ENCODE data around the gene TOP1.

TOP1 gene

GRCh38 chr20:41028359-41029149 lies at the start of gene TOP1:
TSS of gene TOP1 (plus strand) at chr20:41028822. CDS start at chr20:41029068, 246 bp downstream.
- TF ChIP-seq ZNF274 (IDR thresholded peaks at IDR 0.05; ENCODE audit: low read depth, low read length) (no peak), YY1 (IDR thresholded peaks at IDR 0.05; ENCODE audit: insufficient read depth, insufficient read length) (no peak), SUZ12 (IDR thresholded peaks at IDR 0.05; ENCODE audit: extremely low read depth, insufficient read depth, insufficient read length) (no peak)
- Histone ChIP-seq H3K36me3 (ENCODE audit: insufficient read depth, insufficient read length, low read length) (peaks cover 35% of the 10 kb centered on the region), H3K9me3 (ENCODE audit: insufficient read depth, low read length) (no peaks in the 10 kb centered on the region), H3K4me1 (ENCODE audit: insufficient read depth, insufficient read length) (no peaks in the 10 kb centered on the region), H3K9ac (ENCODE audit: insufficient read length, low read depth) (peak within 1 kb of the TSS; percentile 98), H3K27me3 (ENCODE audit: insufficient read depth, insufficient read length) (no peaks in the 10 kb centered on the region), H3K4me3 (ENCODE audit: insufficient read length, low read depth) (peak within 1 kb of the TSS; percentile 98)
- DNase-seq (ENCODE audit: low read depth, low spot score) = peak; percentile 100

DNA sequence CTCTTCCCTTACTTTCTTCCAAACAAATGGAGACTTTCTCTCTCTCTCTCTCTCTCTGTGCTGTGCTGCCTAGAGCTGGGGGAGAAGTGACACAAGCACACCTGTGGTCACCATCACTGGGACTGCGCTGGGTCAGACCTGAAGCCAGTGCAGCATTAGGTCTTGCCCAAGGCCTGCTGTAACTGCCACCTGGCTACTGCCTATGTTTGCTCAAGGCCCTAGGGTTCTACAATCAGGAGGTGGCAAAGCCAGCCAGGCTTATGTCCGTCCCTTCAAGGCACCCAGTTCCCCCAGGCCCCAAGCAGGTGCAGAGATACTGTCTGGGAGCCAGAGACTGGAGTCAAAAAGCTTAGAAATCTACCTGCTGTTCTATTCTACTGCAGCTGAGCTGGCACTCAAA lies 49.4 kb upstream of the TOP1 start:
- Histone ChIP-seq H3K4me3 (ENCODE audit: insufficient read length, low read depth) (no peak overlapping the region), H3K9me3 (ENCODE audit: insufficient read depth, low read length) (peaks cover 20% of the 10 kb centered on the region), H3K36me3 (ENCODE audit: insufficient read depth, insufficient read length, low read length) (no peaks in the 10 kb centered on the region), H3K4me1 (ENCODE audit: insufficient read depth, insufficient read length) (no peaks in the 10 kb centered on the region), H3K27me3 (ENCODE audit: insufficient read depth, insufficient read length) (no peaks in the 10 kb centered on the region), H3K9ac (ENCODE audit: insufficient read length, low read depth) (no peak overlapping the region)
- DNase-seq (ENCODE audit: low read depth, low spot score) = no peak
- TF ChIP-seq ZNF274 (IDR thresholded peaks at IDR 0.05; ENCODE audit: low read depth, low read length) (no peak), YY1 (IDR thresholded peaks at IDR 0.05; ENCODE audit: insufficient read depth, insufficient read length) (no peak), SUZ12 (IDR thresholded peaks at IDR 0.05; ENCODE audit: extremely low read depth, insufficient read depth, insufficient read length) (no peak)

GRCh38 chr20:40980106-40980827 lies 48.4 kb upstream of the TOP1 start:
- no peak for DNase-seq (ENCODE audit: low read depth, low spot score)
- Histone ChIP-seq H3K36me3 (ENCODE audit: insufficient read depth, insufficient read length, low read length) (no peaks in the 10 kb centered on the region), H3K9ac (ENCODE audit: insufficient read length, low read depth) (no peak overlapping the region), H3K9me3 (ENCODE audit: insufficient read depth, low read length) (peaks cover 27% of the 10 kb centered on the region), H3K4me3 (ENCODE audit: insufficient read length, low read depth) (no peak overlapping the region), H3K27me3 (ENCODE audit: insufficient read depth, insufficient read length) (no peaks in the 10 kb centered on the region), H3K4me1 (ENCODE audit: insufficient read depth, insufficient read length) (no peaks in the 10 kb centered on the region)
- TF ChIP-seq SUZ12 (IDR thresholded peaks at IDR 0.05; ENCODE audit: extremely low read depth, insufficient read depth, insufficient read length) = no peak
- TF ChIP-seq ZNF274 (IDR thresholded peaks at IDR 0.05; ENCODE audit: low read depth, low read length) = no peak
- TF ChIP-seq YY1 (IDR thresholded peaks at IDR 0.05; ENCODE audit: insufficient read depth, insufficient read length) = no peak

- Histone ChIP-seq H3K9ac (ENCODE audit: insufficient read length, low read depth) (no peak overlapping the region), H3K9me3 (ENCODE audit: insufficient read depth, low read length) (peaks cover 27% of the 10 kb centered on the region), H3K4me3 (ENCODE audit: insufficient read length, low read depth) (no peak overlapping the region), H3K36me3 (ENCODE audit: insufficient read depth, insufficient read length, low read length) (no peaks in the 10 kb centered on the region), H3K27me3 (ENCODE audit: insufficient read depth, insufficient read length) (no peaks in the 10 kb centered on the region), H3K4me1 (ENCODE audit: insufficient read depth, insufficient read length) (no peaks in the 10 kb centered on the region)
- no peak for DNase-seq (ENCODE audit: low read depth, low spot score)
- no peak for TF ChIP-seq ZNF274 (IDR thresholded peaks at IDR 0.05; ENCODE audit: low read depth, low read length)
- TF ChIP-seq YY1 (IDR thresholded peaks at IDR 0.05; ENCODE audit: insufficient read depth, insufficient read length) = no peak
- no peak for TF ChIP-seq SUZ12 (IDR thresholded peaks at IDR 0.05; ENCODE audit: extremely low read depth, insufficient read depth, insufficient read length)
These were observed 47.8 kb upstream of the TOP1 start for GRCh38 chr20:40980828-40981310.

- Histone ChIP-seq H3K36me3 (ENCODE audit: insufficient read depth, insufficient read length, low read length) (no peaks in the 10 kb centered on the region), H3K9ac (ENCODE audit: insufficient read length, low read depth) (no peak overlapping the region), H3K27me3 (ENCODE audit: insufficient read depth, insufficient read length) (no peaks in the 10 kb centered on the region), H3K4me3 (ENCODE audit: insufficient read length, low read depth) (no peak overlapping the region), H3K9me3 (ENCODE audit: insufficient read depth, low read length) (peaks cover 13% of the 10 kb centered on the region), H3K4me1 (ENCODE audit: insufficient read depth, insufficient read length) (no peaks in the 10 kb centered on the region)
- DNase-seq (ENCODE audit: low read depth, low spot score) = no peak
- TF ChIP-seq ZNF274 (IDR thresholded peaks at IDR 0.05; ENCODE audit: low read depth, low read length) (no peak), YY1 (IDR thresholded peaks at IDR 0.05; ENCODE audit: insufficient read depth, insufficient read length) (no peak), SUZ12 (IDR thresholded peaks at IDR 0.05; ENCODE audit: extremely low read depth, insufficient read depth, insufficient read length) (no peak)
These were observed 46.0 kb upstream of the TOP1 start for GRCh38 chr20:40982415-40983145.

GRCh38 chr20:40983898-40984297 lies 44.7 kb upstream of the TOP1 start:
- Histone ChIP-seq H3K4me1 (ENCODE audit: insufficient read depth, insufficient read length) (no peaks in the 10 kb centered on the region), H3K4me3 (ENCODE audit: insufficient read length, low read depth) (no peak overlapping the region), H3K36me3 (ENCODE audit: insufficient read depth, insufficient read length, low read length) (no peaks in the 10 kb centered on the region), H3K27me3 (ENCODE audit: insufficient read depth, insufficient read length) (no peaks in the 10 kb centered on the region), H3K9ac (ENCODE audit: insufficient read length, low read depth) (no peak overlapping the region), H3K9me3 (ENCODE audit: insufficient read depth, low read length) (peaks cover 8% of the 10 kb centered on the region; the same call in 1 of the 2 replicates)
- DNase-seq (ENCODE audit: low read depth, low spot score) = no peak
- TF ChIP-seq ZNF274 (IDR thresholded peaks at IDR 0.05; ENCODE audit: low read depth, low read length) = no peak
- TF ChIP-seq SUZ12 (IDR thresholded peaks at IDR 0.05; ENCODE audit: extremely low read depth, insufficient read depth, insufficient read length) = no peak
- TF ChIP-seq YY1 (IDR thresholded peaks at IDR 0.05; ENCODE audit: insufficient read depth, insufficient read length) = no peak
